GM04504 (cell line): ENCODE results near the gene TIGIT.
A peak's percentile ranks its signal among the peaks of the same experiment; 100 is the strongest.

ENCODE experiments used
- DNase-seq: peaks from one replicate; pipeline ENCODE4 v3.0.0-alpha.2; 2012; ENCODE audit warnings: low read depth

TIGIT gene

DNA sequence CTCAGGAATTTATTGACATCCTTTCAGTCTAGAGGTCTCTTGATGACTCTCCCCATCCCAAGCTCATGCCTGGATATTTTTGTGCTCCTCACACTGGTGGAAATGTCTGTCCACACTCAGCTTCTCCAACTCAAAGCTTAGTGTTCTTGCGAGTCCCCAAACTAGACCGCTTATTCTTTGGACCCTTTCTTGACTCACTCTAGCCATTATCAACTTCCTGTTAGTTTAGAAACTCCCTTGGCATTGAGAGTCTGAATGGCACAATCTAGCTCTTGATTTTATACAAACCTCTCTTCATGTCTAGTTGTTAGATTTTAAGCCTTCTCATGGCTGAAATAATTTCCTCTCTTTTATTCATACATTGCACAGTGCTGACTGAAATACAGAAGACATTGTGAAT, 19.6 kb downstream of the TIGIT start:
- DNase-seq = no peak

DNA sequence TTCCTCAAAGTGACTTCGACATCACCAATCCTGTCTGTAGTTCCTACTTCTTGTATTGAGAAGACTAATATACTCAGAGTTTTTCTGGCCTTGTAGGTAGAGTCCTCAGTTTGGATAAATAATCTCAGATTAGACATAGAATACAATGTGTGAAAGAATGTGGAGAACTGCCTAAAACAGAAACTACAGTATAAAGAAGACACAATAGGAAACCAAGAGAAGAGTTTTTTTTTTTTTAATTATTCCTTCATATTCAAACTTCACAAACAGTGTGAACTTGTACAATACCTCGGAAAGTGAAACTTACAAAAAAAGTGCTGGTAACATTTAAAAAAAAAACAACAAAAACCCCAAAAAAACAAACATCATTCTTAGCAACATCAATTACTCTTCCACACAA, 20.5 kb downstream of the TIGIT start:
- no peak for DNase-seq

DNA sequence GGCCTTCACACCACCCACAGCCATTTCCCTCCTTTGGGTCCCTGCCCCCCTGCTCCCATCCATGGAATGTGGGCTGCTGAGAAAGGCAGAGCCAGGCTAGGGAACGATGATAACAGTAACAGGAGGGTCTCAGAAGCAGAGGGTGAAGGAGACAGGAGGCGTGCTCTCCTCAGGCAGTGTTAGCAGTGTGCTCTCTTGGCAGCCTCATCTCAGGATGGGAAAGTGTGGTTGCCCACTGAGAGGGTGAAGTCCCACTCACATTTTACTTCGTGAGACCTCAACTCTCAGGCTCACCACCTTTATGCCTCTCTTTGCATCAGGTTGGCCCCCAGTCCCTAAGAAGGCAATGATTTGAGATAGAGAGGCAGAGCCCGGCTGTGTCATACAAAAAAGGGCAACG, 24.5 kb downstream of the TIGIT start:
- DNase-seq = no peak

DNA sequence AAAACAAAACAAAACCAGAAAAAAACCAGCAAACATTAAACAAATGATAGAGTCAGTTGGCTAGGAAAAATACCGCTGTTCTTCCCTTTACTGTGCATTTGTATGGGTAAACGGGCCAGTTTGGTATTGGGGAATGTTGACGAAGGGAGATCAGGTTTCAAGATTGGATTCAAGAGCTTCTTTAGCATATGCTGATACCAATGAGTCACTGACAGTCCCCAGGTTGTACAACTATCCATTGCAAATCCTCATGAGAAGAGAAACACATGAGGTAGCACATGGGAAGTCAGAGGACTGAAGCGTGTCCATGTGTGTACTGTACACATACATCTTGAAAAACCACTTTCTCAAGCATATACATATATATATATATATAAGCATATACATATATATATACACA, 25.6 kb downstream of the TIGIT start:
- peak; percentile 22 for DNase-seq

DNA sequence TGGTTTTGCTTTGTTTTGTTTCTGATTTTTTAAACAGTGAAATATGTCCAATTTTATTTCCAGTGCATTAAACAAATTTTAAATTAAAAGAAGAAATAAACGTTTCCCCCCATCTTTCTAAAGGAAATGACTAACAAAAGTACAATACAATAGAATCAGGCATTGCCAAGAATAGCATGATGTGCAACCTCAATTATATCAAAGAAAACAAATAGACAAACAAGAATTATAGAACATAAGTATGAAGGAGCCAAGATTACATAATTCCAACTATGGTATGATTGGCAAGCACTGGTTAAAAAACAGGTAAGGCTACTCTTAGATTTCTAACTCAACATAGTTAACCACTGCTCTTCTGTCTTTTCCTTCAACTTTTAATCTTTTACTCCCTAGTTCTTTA, 26.4 kb downstream of the TIGIT start:
- DNase-seq = no peak

DNA sequence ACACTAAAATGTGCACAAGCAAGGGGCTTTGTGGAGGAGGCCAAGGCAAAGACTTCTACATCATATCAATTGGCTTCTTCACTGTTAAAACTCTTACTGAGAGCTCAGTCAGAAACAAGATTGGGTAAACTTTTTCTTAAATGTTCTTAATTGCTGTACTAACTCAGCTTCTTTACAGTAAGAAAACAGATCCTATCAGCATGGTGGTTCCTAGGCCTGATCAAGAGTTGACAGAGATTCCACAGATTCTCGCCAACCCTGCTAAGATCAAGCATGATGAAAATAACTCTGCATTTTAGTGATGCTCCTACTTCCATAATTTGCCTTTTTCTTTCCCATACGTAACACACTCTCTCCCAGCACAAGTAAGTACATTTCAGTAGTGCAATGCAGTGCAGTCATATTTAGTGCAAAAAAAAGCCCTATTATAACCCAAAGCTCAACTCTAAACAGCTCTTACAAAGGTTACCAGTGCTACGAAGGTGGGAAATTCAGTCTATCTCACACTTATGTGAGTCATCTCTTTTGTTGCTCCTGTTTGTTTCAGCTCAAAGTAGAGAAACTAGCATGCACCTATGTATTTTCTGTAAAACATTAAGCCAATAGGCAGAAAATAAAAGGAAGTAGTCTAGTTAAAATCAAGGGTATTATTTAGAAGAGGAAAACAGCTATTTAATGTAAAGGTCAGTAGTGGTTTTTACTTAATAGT, 29.9 kb downstream of the TIGIT start:
- DNase-seq = no peak

DNA sequence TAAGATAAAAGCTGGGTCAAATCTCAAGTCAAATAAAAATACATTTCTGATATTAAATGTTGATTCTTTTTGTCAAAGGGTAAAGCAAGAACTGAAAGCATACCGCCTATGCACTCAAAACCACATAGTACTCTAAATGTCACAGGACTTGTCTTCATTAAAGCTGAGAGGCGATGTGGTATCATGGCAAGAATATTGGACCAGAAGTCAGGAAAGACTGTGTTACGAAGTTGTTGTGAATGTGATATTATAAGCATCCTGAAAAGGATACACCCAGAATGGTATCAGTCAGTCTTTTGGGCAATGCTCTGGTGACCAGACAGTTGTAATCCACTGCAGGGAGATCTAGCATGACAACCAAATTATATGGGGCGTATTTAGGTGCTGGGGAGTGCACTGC, 33.8 kb downstream of the TIGIT start:
- no peak for DNase-seq

DNA sequence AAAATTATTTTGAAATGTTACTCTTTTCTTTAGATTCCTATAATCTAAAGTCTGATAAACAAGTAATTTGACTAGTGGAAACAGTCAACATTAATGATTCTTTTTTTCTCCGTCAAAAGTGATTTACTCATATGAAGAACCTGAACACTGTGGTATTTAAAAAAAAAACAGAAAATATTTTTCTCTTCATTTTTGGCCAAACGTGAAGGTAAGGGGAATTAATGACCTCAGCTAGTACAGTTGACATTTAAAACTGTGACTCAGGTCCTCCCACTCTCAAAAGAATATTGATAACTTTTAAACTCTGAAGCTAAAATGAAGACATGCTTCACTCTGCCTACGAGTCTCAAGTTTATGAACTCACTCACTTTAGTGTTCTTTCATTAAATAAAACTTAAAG, 34.5 kb downstream of the TIGIT start:
- no peak for DNase-seq

DNA sequence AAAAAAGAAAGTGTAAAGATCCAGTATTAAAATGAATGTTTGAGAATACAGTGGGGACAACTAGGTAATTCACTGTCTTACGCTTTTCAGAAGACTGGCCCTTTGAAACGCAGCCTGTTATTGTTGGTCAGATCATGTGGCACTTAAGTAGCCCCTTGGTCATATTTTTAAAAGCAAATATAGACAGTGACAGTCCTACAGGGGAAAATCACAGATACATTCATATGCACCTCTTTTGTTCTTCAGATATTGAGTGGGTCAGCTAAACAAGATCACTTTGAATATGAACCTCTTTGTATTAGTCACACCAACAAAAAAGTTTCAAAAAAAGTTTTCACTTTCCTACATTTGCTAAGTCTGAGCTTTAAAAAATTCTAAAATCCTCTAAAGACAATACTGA, 36.0 kb downstream of the TIGIT start:
- DNase-seq = no peak

DNA sequence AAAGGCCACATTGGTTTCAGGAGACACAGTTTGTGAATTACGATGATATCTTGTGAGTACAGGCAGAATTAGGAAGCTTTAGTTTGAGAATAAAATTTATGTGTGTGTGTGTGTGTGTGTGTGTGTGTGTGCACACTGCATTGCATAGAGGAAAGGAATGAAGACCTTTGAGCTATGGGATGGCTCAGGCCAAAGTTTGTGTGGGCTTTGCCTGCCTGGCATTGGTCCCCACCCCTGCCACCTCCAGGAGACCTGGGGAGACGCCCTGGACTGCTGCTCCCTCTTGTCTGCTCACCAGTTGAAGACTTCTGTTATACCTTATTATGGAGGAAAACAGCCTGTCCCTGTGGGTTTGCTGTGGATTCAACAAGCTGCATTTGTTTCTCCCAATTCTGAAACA, 37.2 kb downstream of the TIGIT start:
- no peak for DNase-seq

DNA sequence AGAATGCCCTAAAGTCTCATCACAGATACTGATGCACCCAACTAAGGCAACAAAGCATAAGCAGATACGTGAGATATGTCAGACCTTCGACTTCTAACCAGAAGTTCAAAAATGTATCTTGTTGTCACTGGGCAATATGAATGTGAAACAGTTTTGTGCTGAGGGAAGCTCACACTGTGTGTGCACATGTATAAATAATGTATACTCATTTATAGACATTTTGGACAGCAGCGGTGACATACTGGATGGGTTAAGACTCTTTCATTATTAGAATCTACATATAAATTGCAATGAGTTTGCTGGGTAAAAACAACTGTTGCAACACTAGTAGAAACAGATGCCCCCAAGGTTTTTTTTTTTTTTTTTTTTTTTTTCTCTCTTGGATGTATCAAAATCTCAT, 37.9 kb downstream of the TIGIT start:
- no peak for DNase-seq

DNA sequence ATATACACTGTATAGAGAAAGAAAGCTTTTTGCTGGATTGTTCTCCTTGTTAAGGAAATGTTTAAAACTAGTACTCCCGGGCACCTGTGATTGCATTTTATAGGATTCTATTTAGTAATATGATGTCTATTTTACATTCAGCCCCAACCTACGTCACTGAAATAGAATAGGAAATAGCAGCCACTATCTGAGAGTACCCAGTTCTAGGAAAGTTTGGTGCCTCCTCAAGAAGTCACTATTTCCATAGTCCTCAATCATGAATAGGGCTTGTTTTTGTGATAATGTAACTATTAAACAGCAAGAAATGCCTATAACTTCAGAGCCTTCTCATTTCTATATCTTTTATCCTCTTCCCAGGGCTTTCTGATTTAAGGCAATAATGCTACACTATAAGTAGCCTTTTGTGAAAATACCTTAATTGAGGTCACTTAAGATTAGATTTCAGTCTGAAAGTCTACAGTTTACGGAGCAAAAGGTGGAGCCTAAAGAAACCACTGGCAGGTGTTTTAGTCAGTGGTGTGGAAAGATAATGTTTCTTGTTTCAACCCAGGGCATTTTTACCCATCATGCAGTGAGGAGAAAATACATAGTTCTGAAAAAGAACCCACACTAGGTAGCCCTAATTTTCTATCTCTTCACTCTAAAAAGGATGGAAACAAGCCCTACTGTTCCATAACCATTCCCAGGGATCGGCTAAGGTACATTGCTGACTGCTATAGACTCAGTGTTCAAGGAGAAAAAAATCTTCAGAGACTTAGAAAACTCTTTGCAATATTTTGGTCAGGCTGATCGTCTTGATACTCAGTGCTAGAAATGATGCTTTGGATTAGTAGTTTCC, 38.7 kb downstream of the TIGIT start:
- DNase-seq = no peak

DNA sequence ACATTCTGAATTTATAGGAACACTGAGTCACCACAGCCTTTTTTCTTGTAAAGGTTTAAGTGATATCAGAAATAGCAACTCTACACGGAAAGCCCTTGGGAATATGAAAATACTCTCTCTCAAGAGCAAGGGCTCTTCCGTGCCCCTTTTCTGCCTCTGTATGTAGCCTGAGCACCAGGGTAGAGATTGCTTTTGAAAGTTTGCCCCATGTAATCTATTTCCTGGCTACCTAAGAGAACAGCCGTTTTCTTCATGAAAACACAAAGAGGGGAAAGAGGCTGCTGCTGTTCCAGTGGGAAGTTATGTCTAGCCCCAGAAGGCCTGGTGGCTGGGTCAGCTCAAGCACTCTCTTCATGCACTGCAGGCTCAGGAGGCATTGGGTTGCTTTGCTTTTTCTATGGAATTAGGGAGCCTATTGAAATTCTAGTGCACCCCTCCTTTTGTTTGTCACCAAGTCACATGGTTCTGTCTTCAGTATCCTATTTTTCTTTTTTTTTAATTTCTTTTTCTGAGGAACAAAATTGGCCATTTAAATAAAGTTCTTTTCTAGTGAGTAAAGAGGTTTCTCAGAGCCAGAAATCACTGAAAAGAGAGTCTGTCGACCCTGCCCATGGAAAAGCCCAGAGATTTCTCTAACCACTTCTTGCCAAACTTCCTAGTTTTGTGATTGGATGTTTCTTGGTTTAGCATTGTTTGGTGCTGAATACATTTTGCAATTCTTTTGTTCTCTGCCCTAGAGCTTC, 39.5 kb downstream of the TIGIT start:
- no peak for DNase-seq

DNA sequence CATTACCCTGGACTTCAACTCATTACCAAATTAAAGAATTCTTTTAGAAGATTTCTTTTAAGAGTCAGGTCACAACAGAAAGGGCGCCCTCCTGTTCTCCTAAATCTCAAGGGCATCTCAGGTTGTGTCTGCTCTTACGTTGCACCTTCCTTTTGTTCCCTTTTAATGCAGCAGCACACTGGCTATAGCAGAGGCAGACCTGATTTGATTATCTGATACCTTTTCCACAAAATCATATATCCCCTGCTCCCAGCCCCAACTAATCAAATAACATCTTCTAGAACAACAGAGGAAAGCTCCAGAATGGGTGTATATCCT, 40.1 kb downstream of the TIGIT start:
- no peak for DNase-seq

DNA sequence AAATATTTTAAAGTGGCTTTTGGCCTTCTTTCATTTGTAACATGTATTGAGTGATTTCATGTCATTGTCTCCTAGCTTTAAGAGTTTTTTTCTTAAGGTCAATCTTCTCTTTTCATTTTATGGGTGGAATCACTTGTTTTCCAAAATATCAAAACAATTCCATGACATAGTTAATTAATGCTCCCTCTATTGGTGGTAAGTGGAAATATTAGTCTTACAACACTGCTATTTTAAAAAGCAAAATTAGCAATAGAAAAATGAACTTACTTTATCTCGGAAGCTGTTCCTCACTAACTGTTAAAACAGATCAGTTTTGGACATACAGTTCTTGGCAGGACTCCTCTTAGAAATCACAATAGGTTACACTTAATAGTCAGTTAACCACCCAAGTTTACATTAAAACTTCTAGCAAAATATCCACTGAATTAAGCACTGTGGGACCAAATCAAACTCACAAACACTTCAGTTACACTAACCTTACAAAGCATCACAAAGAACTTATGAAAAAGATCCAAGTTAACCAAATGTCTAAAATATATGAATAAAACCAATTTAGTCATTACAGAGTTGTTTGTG, 42.4 kb downstream of the TIGIT start:
- DNase-seq = no peak

DNA sequence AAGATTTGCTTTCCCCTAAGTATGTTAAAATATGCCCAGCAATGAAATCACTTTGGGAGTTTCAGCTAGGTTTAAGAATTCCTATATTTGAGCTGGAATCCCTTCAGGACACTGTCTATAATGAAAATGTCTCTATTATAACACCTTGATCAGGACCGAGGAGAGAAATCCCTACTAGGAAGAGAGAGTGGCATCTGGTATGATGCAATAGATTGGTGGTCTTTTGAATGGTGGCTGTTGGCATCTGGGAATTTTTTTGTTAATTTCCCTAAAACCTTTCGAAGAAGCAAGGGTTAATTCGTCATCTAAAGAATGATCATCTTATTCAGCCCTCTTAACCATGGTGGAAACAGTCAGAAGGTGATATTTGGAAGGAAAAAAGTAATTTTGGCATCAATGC, 43.0 kb downstream of the TIGIT start:
- DNase-seq = no peak

DNA sequence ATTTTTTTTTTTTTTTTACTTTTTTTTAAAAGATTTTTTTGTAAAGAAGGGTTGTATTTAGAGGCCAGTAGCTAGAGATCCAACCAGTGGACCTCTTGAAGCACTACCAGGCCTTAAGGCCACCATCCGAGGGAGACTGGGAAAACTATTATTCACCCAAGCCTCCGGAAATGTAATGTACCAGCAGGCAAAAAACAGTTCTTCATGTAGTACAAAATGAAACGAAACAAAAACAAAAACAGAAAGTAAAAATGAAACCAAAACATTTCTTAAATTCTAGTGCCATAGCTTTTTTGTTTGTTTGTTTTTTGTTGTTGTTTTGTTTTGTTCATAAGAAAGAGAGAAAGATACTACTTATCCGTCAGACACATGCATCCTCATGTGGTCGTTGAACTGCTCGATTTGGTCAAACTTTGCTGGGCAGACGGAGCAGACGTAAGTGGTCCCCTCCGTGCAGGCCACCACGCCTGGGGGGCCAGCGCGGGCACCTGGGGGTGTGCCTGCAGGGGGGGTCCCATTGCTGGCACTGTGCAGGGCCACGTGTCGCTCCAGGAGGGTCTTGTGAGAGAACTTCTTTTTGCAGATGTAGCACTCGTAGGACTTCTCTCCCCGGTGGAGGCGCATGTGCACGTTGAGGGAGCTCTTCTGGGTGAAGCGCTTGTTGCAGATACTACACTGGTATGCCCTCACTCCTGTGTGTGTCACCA, 45.0 kb downstream of the TIGIT start:
- no peak for DNase-seq

DNA sequence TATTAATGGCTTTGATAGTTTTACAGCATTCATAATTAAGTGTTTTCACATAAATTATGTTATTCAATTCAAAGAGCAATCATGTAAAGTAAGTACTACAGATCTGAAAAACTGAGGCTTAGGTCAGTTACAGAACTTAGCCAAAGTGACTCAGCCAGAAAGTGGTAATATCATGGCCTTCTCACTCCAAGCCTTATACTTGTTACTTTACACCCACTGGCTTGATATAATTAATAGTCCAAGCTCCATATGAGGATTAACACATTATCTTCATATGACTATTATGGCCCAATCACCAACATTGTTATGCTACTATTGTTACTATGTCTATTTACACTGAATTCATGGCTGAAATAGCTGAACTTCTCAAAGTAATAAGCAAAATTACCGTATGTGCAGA, 50.7 kb downstream of the TIGIT start:
- DNase-seq = no peak

DNA sequence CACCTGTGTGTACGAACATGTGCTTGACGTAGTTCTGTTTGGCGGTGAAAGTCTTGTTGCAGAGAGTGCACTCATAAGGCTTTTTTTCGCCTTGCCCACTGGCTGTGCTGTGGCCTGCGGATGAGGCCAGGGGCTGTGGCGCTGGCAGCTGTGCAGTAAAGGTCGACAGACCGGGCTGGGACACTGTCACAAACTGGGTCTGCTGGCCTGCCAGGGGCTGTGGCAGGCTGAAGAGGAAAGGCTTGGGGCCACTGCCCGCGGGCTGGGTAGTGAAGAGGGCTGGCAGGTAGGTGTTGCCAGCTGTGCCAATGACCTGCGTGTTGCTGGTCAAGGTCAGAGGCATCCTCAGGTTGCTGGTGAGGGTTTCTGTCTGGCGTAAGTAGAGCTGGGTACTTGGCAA, 56.4 kb downstream of the TIGIT start:
- DNase-seq = no peak

DNA sequence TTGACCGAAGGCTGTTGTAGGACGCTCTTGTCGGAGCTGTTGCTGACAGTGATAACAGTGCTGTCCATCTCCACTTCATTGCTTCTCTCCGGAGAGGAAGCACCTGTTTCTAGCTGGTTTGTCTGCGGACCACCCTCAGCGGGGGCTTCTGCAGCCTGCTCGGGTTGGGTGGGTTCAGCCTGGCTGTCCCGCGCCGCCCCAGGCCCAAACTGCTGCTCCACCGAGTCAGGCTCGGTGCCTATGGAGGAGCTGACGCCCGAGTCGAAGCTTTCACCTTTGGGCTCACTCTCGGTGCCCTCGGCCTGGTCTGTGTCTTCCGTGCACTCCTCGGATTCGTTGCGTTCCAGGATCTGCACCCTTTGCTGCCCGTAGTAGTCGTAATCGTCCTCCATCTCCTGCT, 56.9 kb downstream of the TIGIT start:
- DNase-seq = no peak

DNA sequence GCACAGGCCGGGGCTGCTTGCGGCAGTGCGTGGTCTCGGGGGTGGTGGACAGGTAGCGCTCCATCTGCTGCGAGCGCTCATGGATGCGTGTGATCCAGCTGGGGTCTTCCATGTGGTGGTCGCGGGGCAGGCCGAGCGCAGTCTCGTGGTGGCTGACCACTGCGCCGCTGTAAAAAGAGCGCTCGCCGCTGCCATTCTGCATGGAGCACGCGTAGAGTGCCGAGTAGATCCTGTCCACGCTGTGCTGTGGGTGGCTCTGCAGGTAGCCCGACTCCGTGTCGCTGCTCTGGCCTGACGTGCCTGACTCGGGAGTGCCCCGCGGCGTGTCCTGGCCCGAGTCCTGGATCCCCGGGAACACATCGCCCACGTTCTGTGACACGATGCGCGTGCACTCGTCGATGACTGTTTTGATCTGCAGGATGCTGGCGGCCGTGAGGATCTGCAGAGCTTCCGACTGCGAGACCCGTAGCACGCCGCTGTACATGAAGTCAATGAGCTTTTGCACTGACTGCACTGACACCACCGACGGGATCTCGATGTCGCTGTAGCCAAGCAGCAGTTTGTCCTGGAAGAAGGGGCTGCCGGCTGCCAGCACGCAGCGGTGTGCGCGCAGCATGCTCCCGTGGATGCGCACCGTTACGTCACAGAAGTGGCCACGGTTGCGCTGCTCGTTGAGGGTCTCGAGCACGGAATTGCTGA, 57.4 kb downstream of the TIGIT start:
- DNase-seq = no peak

DNA sequence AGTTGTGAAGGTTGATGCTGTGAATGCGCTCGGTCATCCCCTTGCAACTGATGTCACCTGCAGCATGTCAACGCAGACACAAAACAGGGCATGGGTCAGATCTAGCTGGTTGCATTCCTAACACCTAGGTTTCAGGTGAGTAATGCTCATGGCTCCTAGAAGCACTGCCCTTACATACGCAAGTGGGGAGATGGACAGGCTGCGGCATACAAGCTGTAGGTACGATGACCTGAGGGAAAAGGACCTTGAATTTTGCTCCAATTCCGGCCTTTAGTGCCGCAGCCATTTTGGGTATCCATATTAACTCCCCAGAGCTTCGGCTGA, 58.0 kb downstream of the TIGIT start:
- DNase-seq = no peak
